Mesenchymal stem cell (in vitro differentiated cells and primary cell): ENCODE data around the gene ATPAF1.

Experiments used
- DNase-seq: peaks from one replicate; pipeline ENCODE4 v3.0.0-alpha.2; 2013
- H2AFZ ChIP-seq: one replicate; pipeline ENCODE4 v1.6.1; 2013; ENCODE audit warnings: low read depth, mild to moderate bottlenecking, control low read depth, inconsistent platforms, low read length, moderate library complexity
- H2AK5ac ChIP-seq: 2 replicates; pipeline ENCODE4 v1.6.1; 2013; ENCODE audit warnings: low read length, moderate library complexity, mild to moderate bottlenecking, inconsistent platforms; ENCODE audit not compliant: severe bottlenecking
- H2BK120ac ChIP-seq: one replicate; pipeline ENCODE4 v1.6.1; 2013; ENCODE audit warnings: low read depth, mild to moderate bottlenecking, inconsistent platforms, low read length, moderate library complexity
- H2BK12ac ChIP-seq, 2 experiments: one replicate each; pipeline ENCODE4 v1.6.1; 2013; ENCODE audit warnings: inconsistent platforms in 2 of 2, low read length in 2 of 2, mild to moderate bottlenecking in 2 of 2, moderate library complexity in 2 of 2, control low read depth in 1 of 2
- H2BK15ac ChIP-seq: one replicate; pipeline ENCODE4 v1.6.1; 2013; ENCODE audit warnings: mild to moderate bottlenecking, low read depth, inconsistent platforms; ENCODE audit not compliant: poor library complexity, severe bottlenecking
- H2BK5ac ChIP-seq: 2 replicates; pipeline ENCODE4 v1.6.1; 2013; ENCODE audit warnings: low read depth, mild to moderate bottlenecking, low read length, control low read depth, inconsistent platforms; ENCODE audit not compliant: poor library complexity, severe bottlenecking
- H3K14ac ChIP-seq, 2 experiments: one replicate each; pipeline ENCODE4 v1.6.1; 2013; ENCODE audit warnings: inconsistent platforms in 2 of 2, low read length in 2 of 2, control low read depth in 1 of 2, mild to moderate bottlenecking in 1 of 2, moderate library complexity in 1 of 2
- H3K18ac ChIP-seq, 2 experiments: one replicate each; pipeline ENCODE4 v1.6.1; 2013; ENCODE audit warnings: inconsistent platforms in 2 of 2, low read length in 2 of 2, control low read depth in 1 of 2, low read depth in 1 of 2, mild to moderate bottlenecking in 1 of 2
- H3K23ac ChIP-seq, 2 experiments: one replicate each; pipeline ENCODE4 v1.6.1; 2013; ENCODE audit warnings: inconsistent platforms in 2 of 2, low read length in 2 of 2, mild to moderate bottlenecking in 2 of 2, moderate library complexity in 2 of 2, control low read depth in 1 of 2
- H3K27ac ChIP-seq: 2 replicates; pipeline ENCODE4 v1.5.1; 2013; ENCODE audit warnings: mild to moderate bottlenecking, moderate library complexity, low read length, control low read depth, inconsistent platforms; ENCODE audit not compliant: poor library complexity, severe bottlenecking
- H3K27me3 ChIP-seq, 2 experiments: 2 replicates each; pipeline versions ENCODE4 v1.6.1 to v1.7.0; 2013; ENCODE audit warnings: low read length in 2 of 2, mild to moderate bottlenecking in 2 of 2, moderate library complexity in 2 of 2, control low read depth in 1 of 2, inconsistent platforms in 1 of 2; ENCODE audit not compliant: control insufficient read depth in 1 of 2, insufficient read depth in 1 of 2
- H3K36me3 ChIP-seq, 2 experiments: 2 replicates each; pipeline versions ENCODE4 v1.6.1 to v1.7.0; 2013; ENCODE audit warnings: low read length in 2 of 2, control low read depth in 1 of 2, inconsistent platforms in 1 of 2, low read depth in 1 of 2, mild to moderate bottlenecking in 1 of 2; ENCODE audit not compliant: insufficient read depth in 2 of 2, control insufficient read depth in 1 of 2
- H3K4ac ChIP-seq, 2 experiments: one replicate each; pipeline ENCODE4 v1.6.1; 2013; ENCODE audit warnings: inconsistent platforms in 2 of 2, low read length in 2 of 2, mild to moderate bottlenecking in 2 of 2, moderate library complexity in 2 of 2, control low read depth in 1 of 2, low read depth in 1 of 2
- H3K4me1 ChIP-seq: 2 replicates; pipeline ENCODE4 v1.6.1; 2013; ENCODE audit warnings: low read depth, low read length, control low read depth; ENCODE audit not compliant: control insufficient read depth, insufficient read depth
- H3K4me2 ChIP-seq: 2 replicates; pipeline ENCODE4 v1.6.1; 2013; ENCODE audit warnings: low read length, mild to moderate bottlenecking, inconsistent platforms; ENCODE audit not compliant: poor library complexity, severe bottlenecking
- H3K4me3 ChIP-seq, 2 experiments: 2 replicates each; pipeline versions ENCODE4 v1.5.1 to v1.7.0; 2013; ENCODE audit warnings: low read length in 2 of 2, mild to moderate bottlenecking in 2 of 2, control low read depth in 1 of 2, low read depth in 1 of 2; ENCODE audit not compliant: insufficient read depth in 1 of 2
- H3K79me1 ChIP-seq: replicated peaks from 2 replicates; pipeline ENCODE4 v1.6.1; 2013; ENCODE audit warnings: mild to moderate bottlenecking, control low read depth, low read length, inconsistent platforms; ENCODE audit not compliant: poor library complexity, severe bottlenecking
- H3K9ac ChIP-seq: 2 replicates; pipeline ENCODE4 v1.7.0; 2013; ENCODE audit warnings: mild to moderate bottlenecking, low read length, moderate library complexity
- H3K9me3 ChIP-seq: 2 replicates; pipeline ENCODE4 v1.7.0; 2013; ENCODE audit warnings: mild to moderate bottlenecking, low read length; ENCODE audit not compliant: control insufficient read depth
- H4K8ac ChIP-seq: one replicate; pipeline ENCODE4 v1.6.1; 2013; ENCODE audit warnings: inconsistent platforms, mild to moderate bottlenecking, low read length, moderate library complexity
- H4K91ac ChIP-seq: one replicate; pipeline ENCODE4 v1.6.1; 2013; ENCODE audit warnings: mild to moderate bottlenecking, low read length, inconsistent platforms
- WGBS: methylation state at CpG from one replicate; pipeline ENCODE4 v1.1.7; 2013; ENCODE audit warnings: mixed read lengths; 5-methylcytosine and 5-hydroxymethylcytosine counted together

Gene ATPAF1

DNA sequence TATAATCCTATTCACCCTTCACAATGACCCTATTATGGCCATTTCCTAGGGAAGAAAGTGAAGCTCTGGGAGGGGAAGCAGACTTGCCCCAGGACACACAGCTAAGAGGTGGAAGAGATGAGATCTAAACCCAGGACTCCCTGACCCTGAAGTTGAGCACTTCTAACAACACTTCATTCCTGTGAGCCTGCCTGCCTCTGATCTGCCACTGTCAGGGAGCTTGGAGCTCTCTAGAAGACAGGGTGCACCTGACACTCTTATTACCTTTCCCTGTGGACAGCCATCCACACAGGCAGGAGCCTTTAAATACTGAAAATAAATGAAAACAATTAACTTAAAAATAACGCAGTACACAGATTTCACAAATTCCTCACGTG is 64.7 kb downstream of the ATPAF1 start:
- Histone ChIP-seq H3K23ac (no peak overlapping the region), H4K91ac (no peak overlapping the region), H4K8ac (no peak overlapping the region), H3K79me1 (peaks cover 42% of the 10 kb centered on the region), H3K4ac (peak overlapping the region in 1 of 2 experiments; percentile 29), H2BK120ac (no peak overlapping the region), H2BK12ac (no peak overlapping the region), H2BK5ac (no peak overlapping the region), H3K14ac (no peak overlapping the region), H3K9ac (peak overlapping the region; percentile 95), H3K36me3 (peaks cover 6 to 11% of the 10 kb centered on the region in 2 experiments), H3K18ac (no peak overlapping the region), H3K27ac (no peak overlapping the region), H3K4me1 (peaks cover 5% of the 10 kb centered on the region), H2AFZ (no peak overlapping the region), H2BK15ac (no peak overlapping the region), H2AK5ac (no peak overlapping the region), H3K4me3 (peak overlapping the region; percentile 79 to 94), H3K9me3 (no peaks in the 10 kb centered on the region), H3K4me2 (peak overlapping the region; percentile 79), H3K27me3 (no peaks in the 10 kb centered on the region)
- peak; percentile 17 for DNase-seq
- WGBS: 5% methylated on average over 2 of the region's 2 CpGs

DNA sequence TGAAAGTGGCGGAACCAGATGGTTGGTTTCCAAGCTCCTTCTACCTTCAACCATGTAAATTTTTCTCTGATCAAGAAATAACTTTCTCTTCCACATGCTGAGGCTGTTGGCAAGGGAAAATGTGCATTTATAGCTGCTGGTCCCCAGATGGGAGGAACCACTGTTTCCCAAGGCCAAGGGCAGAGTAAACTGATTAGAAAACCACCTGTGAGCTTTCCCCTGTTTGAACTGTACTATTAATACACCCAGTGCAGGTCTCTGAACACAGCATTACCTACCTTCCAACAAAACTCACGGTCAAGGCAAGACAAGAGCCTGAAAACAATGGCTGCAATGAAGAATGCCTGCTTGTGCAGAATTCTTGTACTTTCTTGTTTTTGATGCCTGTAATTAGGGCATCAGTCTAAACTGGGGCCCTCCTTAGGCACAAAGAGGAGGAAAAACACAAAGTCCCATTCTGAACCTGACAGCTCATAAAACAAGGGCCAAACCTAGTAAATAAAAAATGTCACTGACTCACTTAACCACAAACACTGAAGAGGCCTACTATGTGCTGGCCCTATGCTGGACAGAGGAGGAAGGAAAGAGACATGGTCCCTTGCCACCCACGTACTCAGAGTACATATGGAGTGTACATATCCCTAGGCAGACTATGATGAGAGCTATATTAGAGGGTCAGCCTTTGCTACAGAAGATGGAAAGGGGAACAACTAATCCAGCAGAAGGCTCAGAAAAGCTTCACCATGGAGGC is 66.7 kb downstream of the ATPAF1 start:
- H2BK12ac ChIP-seq: no peak overlapping the region
- no peak overlapping the region for H3K23ac ChIP-seq
- H3K4me1 ChIP-seq: peaks cover 5% of the 10 kb centered on the region
- no peak overlapping the region for H4K91ac ChIP-seq
- H3K18ac ChIP-seq: no peak overlapping the region
- H2BK5ac ChIP-seq: no peak overlapping the region
- no peaks in the 10 kb centered on the region for H3K36me3 ChIP-seq
- DNase-seq: no peak
- no peak overlapping the region for H3K14ac ChIP-seq
- H2BK120ac ChIP-seq: no peak overlapping the region
- no peak overlapping the region for H3K4ac ChIP-seq
- no peaks in the 10 kb centered on the region for H3K27me3 ChIP-seq
- no peak overlapping the region for H4K8ac ChIP-seq
- no peak overlapping the region for H2BK15ac ChIP-seq
- 100% methylated on average over 2 of the region's 3 CpGs for WGBS
- H3K4me3 ChIP-seq: no peak overlapping the region
- H3K79me1 ChIP-seq: peaks cover 51% of the 10 kb centered on the region
- no peak overlapping the region for H3K4me2 ChIP-seq
- no peak overlapping the region for H3K9ac ChIP-seq
- no peak overlapping the region for H3K27ac ChIP-seq
- no peak overlapping the region for H2AK5ac ChIP-seq
- H2AFZ ChIP-seq: no peak overlapping the region
- H3K9me3 ChIP-seq: no peaks in the 10 kb centered on the region

GRCh38 chr1:46599059-46599970 is 68.8 kb downstream of the ATPAF1 start:
- H2BK5ac ChIP-seq: no peak overlapping the region
- no peak overlapping the region for H2AK5ac ChIP-seq
- no peaks in the 10 kb centered on the region for H3K9me3 ChIP-seq
- H2BK12ac ChIP-seq: no peak overlapping the region
- no peak overlapping the region for H3K18ac ChIP-seq
- H4K91ac ChIP-seq: no peak overlapping the region
- H3K4me2 ChIP-seq: no peak overlapping the region
- no peak overlapping the region for H3K4me3 ChIP-seq
- 86% methylated on average over 8 of the region's 9 CpGs for WGBS
- no peak overlapping the region for H2AFZ ChIP-seq
- H3K9ac ChIP-seq: no peak overlapping the region
- no peak overlapping the region for H2BK120ac ChIP-seq
- no peak for DNase-seq
- H3K79me1 ChIP-seq: peaks cover 62% of the 10 kb centered on the region
- no peak overlapping the region for H2BK15ac ChIP-seq
- no peak overlapping the region for H3K27ac ChIP-seq
- H3K14ac ChIP-seq: no peak overlapping the region
- peaks cover 5% of the 10 kb centered on the region for H3K4me1 ChIP-seq
- no peak overlapping the region for H3K23ac ChIP-seq
- H4K8ac ChIP-seq: no peak overlapping the region
- H3K4ac ChIP-seq: no peak overlapping the region
- peaks cover 0 to 3% of the 10 kb centered on the region in 2 experiments for H3K36me3 ChIP-seq
- H3K27me3 ChIP-seq: no peaks in the 10 kb centered on the region

- H2BK120ac ChIP-seq: no peak overlapping the region
- no peak overlapping the region for H3K23ac ChIP-seq
- H4K8ac ChIP-seq: no peak overlapping the region
- H2BK5ac ChIP-seq: no peak overlapping the region
- peaks cover 44% of the 10 kb centered on the region for H3K79me1 ChIP-seq
- peaks cover 13 to 21% of the 10 kb centered on the region in 2 experiments for H3K36me3 ChIP-seq
- no peak overlapping the region for H3K18ac ChIP-seq
- no peak overlapping the region for H3K4ac ChIP-seq
- no peak overlapping the region for H4K91ac ChIP-seq
- no peak overlapping the region for H2BK15ac ChIP-seq
- no peak overlapping the region for H3K9ac ChIP-seq
- no peaks in the 10 kb centered on the region for H3K4me1 ChIP-seq
- H3K27ac ChIP-seq: no peak overlapping the region
- no peak overlapping the region for H3K4me2 ChIP-seq
- no peaks in the 10 kb centered on the region for H3K27me3 ChIP-seq
- WGBS: 95% methylated on average over 3 of the region's 3 CpGs
- no peak overlapping the region for H2AFZ ChIP-seq
- H2BK12ac ChIP-seq: no peak overlapping the region
- H3K9me3 ChIP-seq: no peaks in the 10 kb centered on the region
- H3K4me3 ChIP-seq: no peak overlapping the region
- no peak overlapping the region for H2AK5ac ChIP-seq
- no peak overlapping the region for H3K14ac ChIP-seq
- DNase-seq: no peak
These were observed 71.3 kb downstream of the ATPAF1 start for GRCh38 chr1:46596846-46597245.
